Neural progenitor cell (in vitro differentiated cells): ENCODE data around the gene KCTD16.

Source experiments
- EZH2 ChIP-seq: fragments of 200-600 bp; sonication (generic); IDR thresholded peaks from 2 replicates; pipeline ENCODE4 v1.6.1; 2017; ENCODE audit warnings: antibody characterized with exemption, mild to moderate bottlenecking, moderate library complexity
- EZH2phosphoT487 ChIP-seq: fragments of 200-600 bp; sonication (generic); IDR thresholded peaks from 2 replicates; pipeline ENCODE4 v1.6.1; 2017; ENCODE audit warnings: antibody characterized with exemption
- TF ChIP-seq, protein P1 (sequence below): fragments of 200-600 bp; sonication (generic); IDR thresholded peaks from 2 replicates; pipeline ENCODE4 v1.5.1; 2017; ENCODE audit warnings: antibody characterized with exemption, mild to moderate bottlenecking

DNA sequence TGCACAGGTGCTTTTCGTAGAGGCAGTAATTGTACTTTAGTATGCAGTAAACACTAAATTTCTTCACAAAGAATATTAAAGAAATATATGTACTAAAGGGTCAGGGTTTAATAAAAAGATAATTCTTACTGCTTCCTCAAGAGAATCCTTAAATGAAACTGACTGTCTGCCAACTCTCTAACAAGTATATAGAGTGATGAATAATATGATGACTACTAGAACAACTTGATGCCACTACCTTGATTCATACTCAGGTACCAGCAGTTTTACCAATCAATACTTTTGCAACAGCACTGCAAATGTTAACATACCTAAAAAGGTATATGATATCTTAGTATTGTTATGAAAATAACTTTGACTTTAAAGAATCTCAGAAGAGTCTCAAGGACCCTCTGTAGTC lies 4.0 kb upstream of the KCTD16 start:
- TF ChIP-seq, protein P1, sequence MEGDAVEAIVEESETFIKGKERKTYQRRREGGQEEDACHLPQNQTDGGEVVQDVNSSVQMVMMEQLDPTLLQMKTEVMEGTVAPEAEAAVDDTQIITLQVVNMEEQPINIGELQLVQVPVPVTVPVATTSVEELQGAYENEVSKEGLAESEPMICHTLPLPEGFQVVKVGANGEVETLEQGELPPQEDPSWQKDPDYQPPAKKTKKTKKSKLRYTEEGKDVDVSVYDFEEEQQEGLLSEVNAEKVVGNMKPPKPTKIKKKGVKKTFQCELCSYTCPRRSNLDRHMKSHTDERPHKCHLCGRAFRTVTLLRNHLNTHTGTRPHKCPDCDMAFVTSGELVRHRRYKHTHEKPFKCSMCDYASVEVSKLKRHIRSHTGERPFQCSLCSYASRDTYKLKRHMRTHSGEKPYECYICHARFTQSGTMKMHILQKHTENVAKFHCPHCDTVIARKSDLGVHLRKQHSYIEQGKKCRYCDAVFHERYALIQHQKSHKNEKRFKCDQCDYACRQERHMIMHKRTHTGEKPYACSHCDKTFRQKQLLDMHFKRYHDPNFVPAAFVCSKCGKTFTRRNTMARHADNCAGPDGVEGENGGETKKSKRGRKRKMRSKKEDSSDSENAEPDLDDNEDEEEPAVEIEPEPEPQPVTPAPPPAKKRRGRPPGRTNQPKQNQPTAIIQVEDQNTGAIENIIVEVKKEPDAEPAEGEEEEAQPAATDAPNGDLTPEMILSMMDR, result no peak
- TF ChIP-seq EZH2phosphoT487 (no peak), EZH2 (no peak)
